GM18870 (cell line): ENCODE results near the gene RIOK3.
A peak's percentile ranks its signal among the peaks of the same experiment; 100 is the strongest.
"Not testable (repeated sequence)": the region's sequence is repeated elsewhere in the genome, so short reads cannot be mapped to it uniquely, and the experiment has no call there.

Experiments used
- ATAC-seq: cut with Tn5 transposase; IDR thresholded peaks from one replicate; pipeline ENCODE4 v1.9.1; 2021; ENCODE audit warnings: moderate library complexity; ENCODE audit not compliant: unreplicated experiment

The RIOK3 gene

GRCh38 chr18:23452728-23453679 is at the start of gene RIOK3:
TSS of gene RIOK3 (plus strand) at chr18:23453287. CDS start at chr18:23453440, 153 bp downstream.
- peak; percentile 94 for ATAC-seq

GRCh38 chr18:23403310-23403709 is 49.8 kb upstream of the RIOK3 start:
- ATAC-seq: no peak

GRCh38 chr18:23405636-23406035 is 47.5 kb upstream of the RIOK3 start:
- ATAC-seq: no peak

GRCh38 chr18:23406271-23406787 is 46.8 kb upstream of the RIOK3 start:
- no peak for ATAC-seq

GRCh38 chr18:23412351-23412964 is 40.6 kb upstream of the RIOK3 start:
- ATAC-seq: no peak

GRCh38 chr18:23415515-23415914 is 37.6 kb upstream of the RIOK3 start:
- no peak for ATAC-seq

GRCh38 chr18:23416298-23416697 is 36.8 kb upstream of the RIOK3 start:
- ATAC-seq: no peak

- ATAC-seq: no peak
Observed at GRCh38 chr18:23421277-23421676, 31.8 kb upstream of the RIOK3 start.

- ATAC-seq: peak; percentile 88
Observed at GRCh38 chr18:23422751-23423418, 30.2 kb upstream of the RIOK3 start.

GRCh38 chr18:23424616-23425015 is 28.5 kb upstream of the RIOK3 start:
- no peak for ATAC-seq

GRCh38 chr18:23428821-23429220 is 24.3 kb upstream of the RIOK3 start:
- ATAC-seq: no peak

- not testable (repeated sequence) for ATAC-seq
Observed at GRCh38 chr18:23429538-23429937, 23.5 kb upstream of the RIOK3 start.

GRCh38 chr18:23433360-23433759 is 19.7 kb upstream of the RIOK3 start:
- no peak for ATAC-seq

GRCh38 chr18:23437357-23438045 is 15.6 kb upstream of the RIOK3 start:
- peak; percentile 58 for ATAC-seq

- ATAC-seq: no peak
Observed at GRCh38 chr18:23438046-23438377, 15.1 kb upstream of the RIOK3 start.

- ATAC-seq: no peak
Observed at GRCh38 chr18:23438608-23439366, 14.3 kb upstream of the RIOK3 start.

GRCh38 chr18:23440131-23440530 is 13.0 kb upstream of the RIOK3 start:
- no peak for ATAC-seq

GRCh38 chr18:23442958-23443357 is 10.1 kb upstream of the RIOK3 start:
- no peak for ATAC-seq

- ATAC-seq: no peak
Observed at GRCh38 chr18:23448291-23448690, 4.8 kb upstream of the RIOK3 start.

GRCh38 chr18:23450022-23450421 is 3.1 kb upstream of the RIOK3 start:
- no peak for ATAC-seq
